ENCODE data around the gene CNDP1.

The CNDP1 gene

DNA sequence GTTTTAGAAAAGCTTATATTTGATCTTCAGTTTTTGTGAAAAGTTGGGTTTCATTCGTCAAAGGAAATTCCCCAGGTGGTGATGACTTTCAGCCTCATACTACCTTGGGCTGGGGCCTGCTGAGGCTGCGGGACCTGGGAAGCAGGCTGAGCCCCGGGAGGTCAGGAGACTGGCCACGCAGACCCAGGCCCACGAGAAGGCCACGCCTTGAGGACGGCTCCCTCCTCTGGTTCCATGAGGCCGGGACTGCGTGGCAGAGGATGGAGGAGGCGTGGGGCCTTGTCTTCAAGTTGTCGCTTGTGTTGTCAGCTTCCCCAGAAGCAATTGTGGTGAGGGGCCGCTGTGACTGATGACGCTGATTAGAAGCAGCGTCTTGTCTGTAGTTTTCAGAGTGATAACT, 26.4 kb upstream of the CNDP1 start:
- H3K27ac ChIP-seq, result no peak overlapping the region
- TF ChIP-seq, protein P1, sequence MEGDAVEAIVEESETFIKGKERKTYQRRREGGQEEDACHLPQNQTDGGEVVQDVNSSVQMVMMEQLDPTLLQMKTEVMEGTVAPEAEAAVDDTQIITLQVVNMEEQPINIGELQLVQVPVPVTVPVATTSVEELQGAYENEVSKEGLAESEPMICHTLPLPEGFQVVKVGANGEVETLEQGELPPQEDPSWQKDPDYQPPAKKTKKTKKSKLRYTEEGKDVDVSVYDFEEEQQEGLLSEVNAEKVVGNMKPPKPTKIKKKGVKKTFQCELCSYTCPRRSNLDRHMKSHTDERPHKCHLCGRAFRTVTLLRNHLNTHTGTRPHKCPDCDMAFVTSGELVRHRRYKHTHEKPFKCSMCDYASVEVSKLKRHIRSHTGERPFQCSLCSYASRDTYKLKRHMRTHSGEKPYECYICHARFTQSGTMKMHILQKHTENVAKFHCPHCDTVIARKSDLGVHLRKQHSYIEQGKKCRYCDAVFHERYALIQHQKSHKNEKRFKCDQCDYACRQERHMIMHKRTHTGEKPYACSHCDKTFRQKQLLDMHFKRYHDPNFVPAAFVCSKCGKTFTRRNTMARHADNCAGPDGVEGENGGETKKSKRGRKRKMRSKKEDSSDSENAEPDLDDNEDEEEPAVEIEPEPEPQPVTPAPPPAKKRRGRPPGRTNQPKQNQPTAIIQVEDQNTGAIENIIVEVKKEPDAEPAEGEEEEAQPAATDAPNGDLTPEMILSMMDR (IDR thresholded peaks at IDR 0.05), result no peak
- no peak for TF ChIP-seq ZFX (IDR thresholded peaks at IDR 0.05; ENCODE audit: borderline replicate concordance)

DNA sequence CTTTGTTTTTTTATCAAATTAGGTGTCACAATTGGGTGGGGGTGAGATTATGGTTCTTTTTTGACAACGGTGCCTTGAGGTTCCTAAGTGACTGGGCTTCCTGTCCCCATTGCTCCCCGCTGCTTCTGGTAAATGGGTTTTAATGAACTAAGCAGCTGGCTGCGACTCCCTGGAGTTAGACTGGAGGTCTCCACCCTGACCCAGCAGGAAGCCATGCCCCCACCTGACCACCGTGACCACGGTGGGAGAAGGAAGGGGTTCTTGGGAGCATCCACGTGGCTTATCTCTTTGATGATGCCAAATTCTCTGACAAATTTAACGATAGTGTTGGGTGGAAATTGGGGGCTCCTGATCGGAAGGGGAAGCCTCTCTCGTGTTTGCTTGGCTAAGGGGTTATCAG, 25.9 kb upstream of the CNDP1 start:
- TF ChIP-seq, protein P1 (IDR thresholded peaks at IDR 0.05), result no peak
- TF ChIP-seq ZFX (IDR thresholded peaks at IDR 0.05; ENCODE audit: borderline replicate concordance), result no peak
- no peak overlapping the region for H3K27ac ChIP-seq

DNA sequence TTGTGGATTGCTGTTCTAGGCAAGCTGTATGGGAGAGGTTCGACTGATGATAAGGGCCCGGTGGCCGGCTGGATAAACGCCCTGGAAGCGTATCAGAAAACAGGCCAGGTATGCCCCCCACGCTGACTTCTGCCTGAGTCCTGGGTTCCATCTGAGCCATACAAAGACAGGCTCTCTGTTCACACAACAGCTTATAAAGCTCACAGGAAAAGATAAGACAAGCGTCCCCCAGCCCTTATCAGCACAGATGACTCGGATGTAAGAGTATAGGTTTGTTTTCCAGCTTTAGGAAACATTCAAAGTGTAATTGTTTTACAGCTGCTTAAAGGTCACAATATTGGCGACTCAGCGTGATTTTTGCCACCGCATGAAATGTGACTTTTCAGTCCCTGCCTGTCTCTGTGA, 25.5 kb upstream of the CNDP1 start:
- H3K27ac ChIP-seq, result no peak overlapping the region
- TF ChIP-seq, protein P1 (IDR thresholded peaks at IDR 0.05), result no peak
- TF ChIP-seq ZFX (IDR thresholded peaks at IDR 0.05; ENCODE audit: borderline replicate concordance), result no peak

DNA sequence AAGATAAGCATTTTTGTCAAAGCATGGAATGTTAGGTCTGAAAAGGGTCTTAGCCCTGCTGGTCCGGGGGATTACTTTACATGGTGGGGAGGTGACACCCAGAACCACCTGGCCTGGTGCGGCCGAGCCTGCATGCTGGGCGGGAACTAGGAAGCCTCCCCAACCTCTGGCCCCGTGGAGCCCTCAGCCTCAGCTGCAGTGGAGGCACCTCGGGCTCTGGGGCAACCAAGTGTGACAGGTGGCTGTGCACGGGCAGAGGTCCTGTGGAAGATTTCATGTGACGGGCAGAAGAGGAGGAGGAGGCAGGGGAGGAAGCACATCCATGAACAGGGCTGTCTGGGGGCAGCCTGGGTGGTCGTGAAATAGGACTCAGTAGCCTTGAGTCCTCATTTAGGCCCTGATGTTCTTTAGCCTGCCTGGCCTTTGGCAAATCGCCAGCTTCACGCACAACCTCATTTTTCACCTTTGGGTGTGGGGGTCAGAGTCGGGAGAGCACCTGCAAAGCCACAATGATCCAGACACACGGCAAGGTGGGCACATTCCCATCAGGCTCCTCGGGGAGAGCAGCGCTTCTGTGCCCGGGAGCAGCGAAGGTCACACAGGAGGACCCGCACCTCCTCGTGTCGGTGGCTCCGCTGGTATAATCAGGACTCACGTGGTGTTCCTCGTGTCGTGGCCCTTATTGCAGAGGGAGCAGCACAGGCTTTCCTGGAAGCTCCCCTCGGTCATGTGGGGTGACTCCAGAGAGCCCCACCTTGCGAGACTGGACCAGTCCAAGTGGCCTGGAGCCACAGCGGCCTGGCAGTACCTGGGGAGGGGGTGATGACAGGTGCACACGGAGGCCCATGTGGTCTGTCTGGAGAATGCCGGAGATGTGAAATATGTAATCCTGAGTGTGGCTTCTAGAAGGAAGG, 24.2 kb upstream of the CNDP1 start:
- no peak for TF ChIP-seq ZFX (IDR thresholded peaks at IDR 0.05; ENCODE audit: borderline replicate concordance)
- TF ChIP-seq, protein P1 (IDR thresholded peaks at IDR 0.05), result no peak
- no peak overlapping the region for H3K27ac ChIP-seq

DNA sequence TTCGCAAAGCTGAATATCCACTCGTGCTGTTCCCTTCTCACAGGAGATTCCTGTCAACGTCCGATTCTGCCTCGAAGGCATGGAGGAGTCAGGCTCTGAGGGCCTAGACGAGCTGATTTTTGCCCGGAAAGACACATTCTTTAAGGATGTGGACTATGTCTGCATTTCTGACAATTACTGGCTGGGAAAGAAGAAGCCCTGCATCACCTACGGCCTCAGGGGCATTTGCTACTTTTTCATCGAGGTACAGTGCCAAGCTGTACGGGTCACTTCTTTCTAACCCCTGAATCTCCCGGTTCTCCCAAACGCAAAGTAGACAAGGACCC, 23.6 kb upstream of the CNDP1 start:
- no peak overlapping the region for H3K27ac ChIP-seq
- TF ChIP-seq, protein P1 (IDR thresholded peaks at IDR 0.05), result no peak
- TF ChIP-seq ZFX (IDR thresholded peaks at IDR 0.05; ENCODE audit: borderline replicate concordance), result no peak

DNA sequence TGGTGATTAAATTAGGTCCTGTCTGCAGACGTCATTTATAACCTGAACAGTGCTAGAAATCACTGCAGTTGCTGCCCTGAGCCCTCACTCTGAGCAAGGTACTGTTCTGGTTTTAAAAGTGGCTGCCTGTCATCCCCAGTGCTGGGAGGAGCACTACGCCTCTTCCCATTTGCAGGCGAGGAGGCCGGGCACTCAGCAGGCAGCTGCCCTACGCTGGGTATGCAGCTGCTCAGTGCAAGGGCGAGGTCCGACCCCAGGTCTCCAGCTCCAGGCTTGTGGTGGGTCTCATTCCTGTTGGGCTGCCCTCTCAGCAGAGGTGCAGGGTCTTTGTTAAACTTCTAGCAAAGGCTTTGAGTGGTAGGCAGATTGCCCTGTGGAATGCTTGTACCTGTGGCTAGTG, 22.5 kb upstream of the CNDP1 start:
- H3K27ac ChIP-seq, result no peak overlapping the region
- no peak for TF ChIP-seq ZFX (IDR thresholded peaks at IDR 0.05; ENCODE audit: borderline replicate concordance)
- TF ChIP-seq, protein P1 (IDR thresholded peaks at IDR 0.05), result no peak

DNA sequence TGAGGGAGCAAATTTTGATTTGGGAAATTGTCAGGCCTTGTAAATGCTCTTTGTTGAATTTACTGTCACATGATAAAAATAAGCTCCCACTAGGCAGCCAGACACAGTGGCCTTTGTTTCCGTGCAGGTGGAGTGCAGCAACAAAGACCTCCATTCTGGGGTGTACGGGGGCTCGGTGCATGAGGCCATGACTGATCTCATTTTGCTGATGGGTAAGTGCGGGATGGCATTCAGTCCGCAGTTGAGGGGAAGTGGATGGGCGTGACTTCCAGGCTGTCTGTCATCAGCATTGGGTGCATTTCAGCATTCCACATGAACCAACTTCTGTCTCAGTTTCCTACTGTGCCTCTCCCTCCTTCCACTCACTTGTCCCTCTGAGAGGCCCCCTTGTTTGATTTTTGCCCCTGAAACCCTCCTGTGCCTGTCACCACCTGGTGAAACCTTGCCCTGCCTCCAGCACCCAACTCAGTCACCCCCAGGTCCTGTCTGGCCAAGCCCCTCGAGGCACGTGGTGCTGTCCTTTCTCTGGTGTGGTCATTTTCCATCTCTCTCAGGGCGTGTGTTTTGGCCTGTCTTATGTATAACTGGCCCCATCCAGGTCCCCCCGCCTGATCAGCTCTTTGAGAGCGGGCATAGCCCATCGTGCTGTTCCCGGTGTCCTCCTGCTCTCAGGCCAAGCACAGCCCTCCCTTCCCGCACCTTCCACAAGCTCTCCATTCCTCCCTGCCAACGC, 21.8 kb upstream of the CNDP1 start:
- no peak overlapping the region for H3K27ac ChIP-seq
- TF ChIP-seq, protein P1 (IDR thresholded peaks at IDR 0.05), result no peak
- TF ChIP-seq ZFX (IDR thresholded peaks at IDR 0.05; ENCODE audit: borderline replicate concordance), result no peak

Data from 22Rv1 (cell line).